ENCODE results near the gene ADAP2. TPM values are rescaled to one million over a fixed set of nuclear protein-coding genes. Genes with fewer than 3 reads are reported as not detected.

ADAP2 gene
- total RNA-seq, 2 donors from 2014 or later, result 1.8 TPM

- H3K4me1 ChIP-seq (ENCODE audit: control insufficient read depth, insufficient read depth, low read length), result no peaks in the 10 kb centered on the region
- no peak overlapping the region for H3K27ac ChIP-seq (ENCODE audit: low read depth, low read length)
- no peak overlapping the region for H3K4me3 ChIP-seq (ENCODE audit: low read length)
- Mint-ChIP-seq H3K9me3 (no peaks in the 10 kb centered on the region), H3K27me3 (ENCODE audit: insufficient read depth) (no peaks in the 10 kb centered on the region), H3K36me3 (ENCODE audit: low read depth) (peaks cover 30% of the 10 kb centered on the region), H3K27ac (peak overlapping the region; percentile 30), H3K4me1 (no peaks in the 10 kb centered on the region), H3K4me3 (no peak overlapping the region)
- no peak overlapping the region for H3K9ac ChIP-seq (ENCODE audit: extremely low read depth, low read length, poor library complexity, severe bottlenecking)
- peak; percentile 66 for TF ChIP-seq CTCF (conservative IDR thresholded peaks at IDR 0.05)
- H3K27me3 ChIP-seq (ENCODE audit: control insufficient read depth, insufficient read depth, low read length, poor library complexity, severe bottlenecking), result no peaks in the 10 kb centered on the region
- peak; percentile 53 for DNase-seq
- 95 to 100% methylated on average over 1 to 3 of the region's 3 CpGs for WGBS, 2 experiments (ENCODE audit: insufficient coverage in 1 of 2, insufficient read length in 1 of 2)
- H3K9me3 ChIP-seq (ENCODE audit: control insufficient read depth, low read length), result no peaks in the 10 kb centered on the region
- H3K36me3 ChIP-seq (ENCODE audit: control insufficient read depth, insufficient read depth, low read length), result peaks cover 11% of the 10 kb centered on the region
Observed at GRCh38 chr17:30992551-30992950, 70.8 kb downstream of the ADAP2 start.

- H3K27ac Mint-ChIP-seq, result no peak overlapping the region
- Histone ChIP-seq H3K4me1 (ENCODE audit: control insufficient read depth, insufficient read depth, low read length) (no peaks in the 10 kb centered on the region), H3K27ac (ENCODE audit: low read depth, low read length) (no peak overlapping the region), H3K27me3 (ENCODE audit: control insufficient read depth, insufficient read depth, low read length, poor library complexity, severe bottlenecking) (no peaks in the 10 kb centered on the region), H3K9me3 (ENCODE audit: control insufficient read depth, low read length) (peaks cover 12% of the 10 kb centered on the region), H3K9ac (ENCODE audit: extremely low read depth, low read length, poor library complexity, severe bottlenecking) (no peak overlapping the region), H3K36me3 (ENCODE audit: control insufficient read depth, insufficient read depth, low read length) (peaks cover 25% of the 10 kb centered on the region), H3K4me3 (ENCODE audit: low read length) (no peak overlapping the region)
- H3K4me3 Mint-ChIP-seq, result no peak overlapping the region
- peaks cover 47% of the 10 kb centered on the region for H3K36me3 Mint-ChIP-seq (ENCODE audit: low read depth)
- H3K27me3 Mint-ChIP-seq (ENCODE audit: insufficient read depth), result no peaks in the 10 kb centered on the region
- no peak for TF ChIP-seq CTCF (conservative IDR thresholded peaks at IDR 0.05)
- peaks cover 4% of the 10 kb centered on the region for H3K4me1 Mint-ChIP-seq
- peaks cover 13% of the 10 kb centered on the region for H3K9me3 Mint-ChIP-seq
- WGBS, 2 experiments (ENCODE audit: insufficient coverage in 1 of 2, insufficient read length in 1 of 2), result 88% methylated on average over 3 of the region's 3 CpGs; no CpG with 5 or more reads in 1 of the 2 experiments
- no peak for DNase-seq
Observed at GRCh38 chr17:30995347-30995746, 73.6 kb downstream of the ADAP2 start.

DNA sequence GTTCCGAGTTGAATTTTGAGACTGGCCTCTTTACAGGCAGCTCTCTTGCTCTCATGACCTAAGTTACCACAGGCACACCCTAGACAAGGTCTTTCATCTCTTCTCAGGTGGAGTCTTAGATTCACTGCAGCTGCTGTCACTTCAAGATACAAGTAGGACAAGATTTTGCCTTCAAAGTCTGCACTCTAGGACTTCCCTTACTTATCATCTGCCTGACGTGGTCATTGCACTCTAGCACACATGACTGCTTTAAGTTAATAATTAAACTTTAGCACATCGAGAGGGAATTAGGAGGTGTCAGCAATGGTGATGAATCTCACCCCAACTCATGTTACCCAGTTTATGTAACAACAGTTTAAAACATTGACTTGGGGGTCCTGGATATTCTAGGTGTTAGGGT is 74.7 kb downstream of the ADAP2 start:
- Mint-ChIP-seq H3K4me3 (no peak overlapping the region), H3K4me1 (peaks cover 4% of the 10 kb centered on the region), H3K27me3 (ENCODE audit: insufficient read depth) (no peaks in the 10 kb centered on the region)

More for the DNA sequence above, 74.7 kb downstream of the ADAP2 start:
- peaks cover 13% of the 10 kb centered on the region for H3K9me3 Mint-ChIP-seq
- WGBS, 2 experiments (ENCODE audit: insufficient coverage in 1 of 2, insufficient read length in 1 of 2), result 96 to 99% methylated on average over 3 of the region's 3 CpGs
- no peak for TF ChIP-seq CTCF (conservative IDR thresholded peaks at IDR 0.05)
- H3K27me3 ChIP-seq (ENCODE audit: control insufficient read depth, insufficient read depth, low read length, poor library complexity, severe bottlenecking), result no peaks in the 10 kb centered on the region
- no peak overlapping the region for H3K27ac Mint-ChIP-seq
- no peak overlapping the region for H3K27ac ChIP-seq (ENCODE audit: low read depth, low read length)
- peaks cover 41% of the 10 kb centered on the region for H3K36me3 Mint-ChIP-seq (ENCODE audit: low read depth)
- DNase-seq, result no peak
- H3K9me3 ChIP-seq (ENCODE audit: control insufficient read depth, low read length), result peaks cover 12% of the 10 kb centered on the region
- H3K4me1 ChIP-seq (ENCODE audit: control insufficient read depth, insufficient read depth, low read length), result no peaks in the 10 kb centered on the region
- H3K36me3 ChIP-seq (ENCODE audit: control insufficient read depth, insufficient read depth, low read length), result peaks cover 25% of the 10 kb centered on the region
- no peak overlapping the region for H3K9ac ChIP-seq (ENCODE audit: extremely low read depth, low read length, poor library complexity, severe bottlenecking)
- no peak overlapping the region for H3K4me3 ChIP-seq (ENCODE audit: low read length)
